ENCODE results near the gene IKZF3.
"Not testable (repeated sequence)": the region's sequence is repeated elsewhere in the genome, so short reads cannot be mapped to it uniquely, and the experiment has no call there.

The IKZF3 gene

GRCh38 chr17:39754958-39755553, 109.1 kb downstream of the IKZF3 start:
- peak; percentile 21 for DNase-seq (ENCODE audit: low read depth)

- DNase-seq (ENCODE audit: low read depth) = peak; percentile 92
These were observed 109.8 kb downstream of the IKZF3 start for GRCh38 chr17:39754161-39754957.

GRCh38 chr17:39753514-39754160, 110.5 kb downstream of the IKZF3 start:
- DNase-seq (ENCODE audit: low read depth) = peak; percentile 40

- DNase-seq (ENCODE audit: low read depth) = no peak
These were observed 111.8 kb downstream of the IKZF3 start for GRCh38 chr17:39752241-39752881.

- no peak for DNase-seq (ENCODE audit: low read depth)
These were observed 112.5 kb downstream of the IKZF3 start for GRCh38 chr17:39751637-39752036.

- no peak for DNase-seq (ENCODE audit: low read depth)
These were observed 113.0 kb downstream of the IKZF3 start for GRCh38 chr17:39751016-39751543.

- DNase-seq (ENCODE audit: low read depth) = no peak
These were observed 113.7 kb downstream of the IKZF3 start for GRCh38 chr17:39750131-39751015.

GRCh38 chr17:39748444-39749034, 115.6 kb downstream of the IKZF3 start:
- DNase-seq (ENCODE audit: low read depth) = not testable (repeated sequence)

- no peak for DNase-seq (ENCODE audit: low read depth)
These were observed 116.4 kb downstream of the IKZF3 start for GRCh38 chr17:39747745-39748144.

GRCh38 chr17:39746145-39746461, 118.0 kb downstream of the IKZF3 start:
- DNase-seq (ENCODE audit: low read depth) = no peak

GRCh38 chr17:39745335-39746144, 118.6 kb downstream of the IKZF3 start:
- no peak for DNase-seq (ENCODE audit: low read depth)

- DNase-seq (ENCODE audit: low read depth) = no peak
These were observed 119.3 kb downstream of the IKZF3 start for GRCh38 chr17:39744836-39745215.

GRCh38 chr17:39744075-39744835, 119.9 kb downstream of the IKZF3 start:
- no peak for DNase-seq (ENCODE audit: low read depth)

- DNase-seq (ENCODE audit: low read depth) = no peak
These were observed 121.2 kb downstream of the IKZF3 start for GRCh38 chr17:39742856-39743436.

- DNase-seq (ENCODE audit: low read depth) = no peak
These were observed 121.8 kb downstream of the IKZF3 start for GRCh38 chr17:39742126-39742855.

- DNase-seq (ENCODE audit: low read depth) = peak; percentile 86
These were observed 123.6 kb downstream of the IKZF3 start for GRCh38 chr17:39740357-39741111.

GRCh38 chr17:39739885-39740356, 124.2 kb downstream of the IKZF3 start:
- no peak for DNase-seq (ENCODE audit: low read depth)
